ENCODE measurements around the gene B3GALT6. TPM values are rescaled to one million over a fixed set of nuclear protein-coding genes. Genes with fewer than 3 reads are reported as not detected.
"Not testable (repeated sequence)": the region's sequence is repeated elsewhere in the genome, so short reads cannot be mapped to it uniquely, and the experiment has no call there.

The B3GALT6 gene
- total RNA-seq, 5 donors from 2014 or later (not counting 1 experiment from before 2014, with no cell fraction given), result 10.0 to 30.4 (median 25.1) TPM

GRCh38 chr1:1187938-1188337 is 44.1 kb upstream of the B3GALT6 start:
- CTCF ChIA-PET, result no interaction called here
- Histone ChIP-seq H3K4me1 (ENCODE audit: control insufficient read depth in 1 of 2, extremely low read depth in 1 of 2, insufficient read depth in 2 of 2, low read length in 2 of 2) (peaks cover 2 to 3% of the 10 kb centered on the region in 2 experiments), H3K4me3 (ENCODE audit: control insufficient read depth in 1 of 2, extremely low read depth in 1 of 2, low read length in 1 of 2) (no peak overlapping the region), H3K27ac (ENCODE audit: low read length) (no peak overlapping the region), H3K9me3 (no peaks in the 10 kb centered on the region), H3K36me3 (ENCODE audit: control insufficient read depth in 2 of 2, extremely low read depth in 1 of 2, insufficient read depth in 1 of 2, low read length in 1 of 2) (no peaks in the 10 kb centered on the region), H3K27me3 (replicated peaks in 1 of 2; ENCODE audit: control insufficient read depth in 2 of 2, extremely low read depth in 1 of 2, insufficient read depth in 2 of 2, low read length in 1 of 2) (peaks cover 0 to 7% of the 10 kb centered on the region in 2 experiments)
- Mint-ChIP-seq H3K27ac (no peak overlapping the region), H3K4me1 (peaks cover 0 to 2% (median 0%) of the 10 kb centered on the region in 3 donors), H3K36me3 (no peaks in the 10 kb centered on the region), H3K27me3 (peaks cover 2 to 3% of the 10 kb centered on the region in 2 donors), H3K9me3 (peaks cover 0 to 6% (median 0%) of the 10 kb centered on the region in 3 donors), H3K4me3 (no peak overlapping the region)
- DNase-seq (no peak), ATAC-seq (replicated peaks in 1 of 4) (no peak)
- POLR2A ChIA-PET, result no interaction called here

DNA sequence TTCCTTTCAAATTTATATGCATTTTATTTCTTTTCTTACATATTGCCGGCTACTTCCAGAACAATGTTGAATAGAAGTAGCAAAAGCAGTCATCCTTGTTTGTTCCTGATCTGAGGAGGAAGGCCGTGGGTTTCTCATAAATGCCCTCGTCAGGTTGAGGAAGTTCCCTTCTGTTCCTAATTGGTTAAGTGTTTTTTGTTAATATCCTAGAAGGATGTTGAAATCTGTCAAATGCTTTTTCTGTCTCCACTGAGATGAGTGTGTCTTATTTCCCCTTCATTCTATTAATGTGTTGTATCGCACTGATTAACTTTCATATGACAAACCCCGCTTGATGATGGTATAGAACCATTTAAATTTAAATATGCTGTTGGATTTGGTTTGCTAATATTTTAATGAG is 42.9 kb upstream of the B3GALT6 start:
- Mint-ChIP-seq H3K36me3 (no peaks in the 10 kb centered on the region), H3K9me3 (peaks cover 0 to 6% (median 0%) of the 10 kb centered on the region in 3 donors), H3K27ac (no peak overlapping the region), H3K4me3 (no peak overlapping the region), H3K27me3 (no peaks in the 10 kb centered on the region), H3K4me1 (no peaks in the 10 kb centered on the region)
- ChIA-PET POLR2A (no interaction called here), CTCF (no interaction called here)
- H3K4me1 ChIP-seq (ENCODE audit: control insufficient read depth in 1 of 2, extremely low read depth in 1 of 2, insufficient read depth in 2 of 2, low read length in 2 of 2), result no peaks in the 10 kb centered on the region
- no peaks in the 10 kb centered on the region for H3K27me3 ChIP-seq (replicated peaks in 1 of 2; ENCODE audit: control insufficient read depth in 2 of 2, extremely low read depth in 1 of 2, insufficient read depth in 2 of 2, low read length in 1 of 2)
- no peak overlapping the region for H3K27ac ChIP-seq (ENCODE audit: low read length)
- no peak for DNase-seq
- no peak overlapping the region for H3K4me3 ChIP-seq (ENCODE audit: control insufficient read depth in 1 of 2, extremely low read depth in 1 of 2, low read length in 1 of 2)
- H3K9me3 ChIP-seq, result no peaks in the 10 kb centered on the region
- no CpG with 5 or more reads among the region's 5 CpGs for WGBS (ENCODE audit: insufficient coverage)
- H3K36me3 ChIP-seq (ENCODE audit: control insufficient read depth in 2 of 2, extremely low read depth in 1 of 2, insufficient read depth in 1 of 2, low read length in 1 of 2), result no peaks in the 10 kb centered on the region
- ATAC-seq (replicated peaks in 1 of 4), result no peak

- CTCF ChIA-PET, result no interaction called here
Measured at GRCh38 chr1:1191734-1192133, 40.3 kb upstream of the B3GALT6 start.

DNA sequence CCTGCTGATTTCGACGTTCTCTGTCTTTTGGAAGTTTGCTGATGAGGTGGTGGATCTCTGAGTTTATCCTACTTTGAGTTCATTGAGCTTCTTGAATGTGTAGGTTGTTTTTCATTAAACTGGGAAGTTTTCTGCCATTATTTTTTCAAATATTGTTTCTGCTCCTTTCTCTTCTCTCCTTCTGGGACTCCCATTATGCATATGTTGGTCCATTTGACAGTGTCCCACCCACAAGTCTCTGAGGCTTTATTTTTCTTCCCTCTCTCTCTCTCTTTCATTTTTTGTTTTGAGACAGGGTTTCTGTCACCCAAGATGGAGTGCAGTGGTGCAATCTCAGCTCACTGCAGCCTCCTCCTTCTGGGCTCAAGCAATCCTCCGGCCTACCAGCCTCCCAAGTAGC is 37.3 kb upstream of the B3GALT6 start:
- H3K27ac ChIP-seq (ENCODE audit: low read length), result no peak overlapping the region
- ATAC-seq (replicated peaks in 1 of 4), result no peak
- peaks cover 0 to 1% of the 10 kb centered on the region in 2 experiments for H3K4me1 ChIP-seq (ENCODE audit: control insufficient read depth in 1 of 2, extremely low read depth in 1 of 2, insufficient read depth in 2 of 2, low read length in 2 of 2)
- H3K4me1 Mint-ChIP-seq, result peaks cover 0 to 3% (median 0%) of the 10 kb centered on the region in 3 donors
- DNase-seq, result no peak
- POLR2A ChIA-PET, result no interaction called here
- H3K36me3 Mint-ChIP-seq, result no peaks in the 10 kb centered on the region
- H3K36me3 ChIP-seq (ENCODE audit: control insufficient read depth in 2 of 2, extremely low read depth in 1 of 2, insufficient read depth in 1 of 2, low read length in 1 of 2), result no peaks in the 10 kb centered on the region
- CTCF ChIA-PET, result no interaction called here
- no peak overlapping the region for H3K27ac Mint-ChIP-seq
- H3K27me3 ChIP-seq (replicated peaks in 1 of 2; ENCODE audit: control insufficient read depth in 2 of 2, extremely low read depth in 1 of 2, insufficient read depth in 2 of 2, low read length in 1 of 2), result no peaks in the 10 kb centered on the region
- H3K4me3 ChIP-seq (ENCODE audit: control insufficient read depth in 1 of 2, extremely low read depth in 1 of 2, low read length in 1 of 2), result no peak overlapping the region
- WGBS (ENCODE audit: insufficient coverage), result 100% methylated on average over 2 of the region's 3 CpGs
- no peaks in the 10 kb centered on the region for H3K9me3 ChIP-seq
- peaks cover 5 to 15% (median 9%) of the 10 kb centered on the region in 3 donors for H3K9me3 Mint-ChIP-seq
- H3K4me3 Mint-ChIP-seq, result no peak overlapping the region
- H3K27me3 Mint-ChIP-seq, result no peaks in the 10 kb centered on the region

More at GRCh38 chr1:1191734-1192133, 40.3 kb upstream of the B3GALT6 start:
- peaks cover 5 to 15% (median 9%) of the 10 kb centered on the region in 3 donors for H3K9me3 Mint-ChIP-seq
- Histone ChIP-seq H3K27me3 (replicated peaks in 1 of 2; ENCODE audit: control insufficient read depth in 2 of 2, extremely low read depth in 1 of 2, insufficient read depth in 2 of 2, low read length in 1 of 2) (no peaks in the 10 kb centered on the region), H3K9me3 (no peaks in the 10 kb centered on the region), H3K4me1 (ENCODE audit: control insufficient read depth in 1 of 2, extremely low read depth in 1 of 2, insufficient read depth in 2 of 2, low read length in 2 of 2) (no peaks in the 10 kb centered on the region), H3K36me3 (ENCODE audit: control insufficient read depth in 2 of 2, extremely low read depth in 1 of 2, insufficient read depth in 1 of 2, low read length in 1 of 2) (no peaks in the 10 kb centered on the region), H3K4me3 (ENCODE audit: control insufficient read depth in 1 of 2, extremely low read depth in 1 of 2, low read length in 1 of 2) (no peak overlapping the region), H3K27ac (ENCODE audit: low read length) (no peak overlapping the region)
- ATAC-seq (replicated peaks in 1 of 4) (no peak), DNase-seq (no peak)
- H3K27ac Mint-ChIP-seq, result no peak overlapping the region
- POLR2A ChIA-PET, result no interaction called here
- WGBS (ENCODE audit: insufficient coverage), result 96% methylated on average over 3 of the region's 11 CpGs
- H3K4me1 Mint-ChIP-seq, result no peaks in the 10 kb centered on the region
- no peaks in the 10 kb centered on the region for H3K27me3 Mint-ChIP-seq
- H3K4me3 Mint-ChIP-seq, result no peak overlapping the region
- no peaks in the 10 kb centered on the region for H3K36me3 Mint-ChIP-seq

DNA sequence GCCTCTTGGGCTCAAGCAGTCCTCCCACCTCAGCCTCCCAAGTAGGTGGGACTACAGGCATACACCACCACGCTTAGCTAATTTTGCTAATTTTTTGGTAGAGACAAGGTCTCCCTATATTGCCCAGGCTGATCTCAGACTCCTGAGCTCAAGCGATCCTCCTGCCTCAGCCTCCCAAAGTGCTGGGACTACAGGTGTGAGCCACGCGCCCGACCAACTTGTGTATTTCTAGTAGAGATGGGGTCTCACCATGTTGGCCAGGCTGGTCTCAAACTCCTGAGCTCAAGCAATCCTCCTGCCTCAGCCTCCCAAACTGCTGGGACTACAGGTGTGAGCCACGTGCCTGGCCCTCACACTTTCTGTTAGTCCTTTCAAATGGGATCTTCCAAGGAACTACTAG is 36.3 kb upstream of the B3GALT6 start:
- WGBS (ENCODE audit: insufficient coverage), result 84% methylated on average over 5 of the region's 6 CpGs
- DNase-seq; H3K36me3 Mint-ChIP-seq; H3K9me3 ChIP-seq; H3K4me1 ChIP-seq (ENCODE audit: control insufficient read depth in 1 of 2, extremely low read depth in 1 of 2, insufficient read depth in 2 of 2, low read length in 2 of 2); H3K27ac Mint-ChIP-seq; H3K4me1 Mint-ChIP-seq; H3K4me3 ChIP-seq (ENCODE audit: control insufficient read depth in 1 of 2, extremely low read depth in 1 of 2, low read length in 1 of 2); POLR2A ChIA-PET; CTCF ChIA-PET; ATAC-seq (replicated peaks in 1 of 4); H3K27me3 Mint-ChIP-seq; H3K27ac ChIP-seq (ENCODE audit: low read length); H3K36me3 ChIP-seq (ENCODE audit: control insufficient read depth in 2 of 2, extremely low read depth in 1 of 2, insufficient read depth in 1 of 2, low read length in 1 of 2); H3K4me3 Mint-ChIP-seq; H3K27me3 ChIP-seq (replicated peaks in 1 of 2; ENCODE audit: control insufficient read depth in 2 of 2, extremely low read depth in 1 of 2, insufficient read depth in 2 of 2, low read length in 1 of 2): not testable (repeated sequence)
- peaks cover 5 to 15% (median 9%) of the 10 kb centered on the region in 3 donors for H3K9me3 Mint-ChIP-seq

DNA sequence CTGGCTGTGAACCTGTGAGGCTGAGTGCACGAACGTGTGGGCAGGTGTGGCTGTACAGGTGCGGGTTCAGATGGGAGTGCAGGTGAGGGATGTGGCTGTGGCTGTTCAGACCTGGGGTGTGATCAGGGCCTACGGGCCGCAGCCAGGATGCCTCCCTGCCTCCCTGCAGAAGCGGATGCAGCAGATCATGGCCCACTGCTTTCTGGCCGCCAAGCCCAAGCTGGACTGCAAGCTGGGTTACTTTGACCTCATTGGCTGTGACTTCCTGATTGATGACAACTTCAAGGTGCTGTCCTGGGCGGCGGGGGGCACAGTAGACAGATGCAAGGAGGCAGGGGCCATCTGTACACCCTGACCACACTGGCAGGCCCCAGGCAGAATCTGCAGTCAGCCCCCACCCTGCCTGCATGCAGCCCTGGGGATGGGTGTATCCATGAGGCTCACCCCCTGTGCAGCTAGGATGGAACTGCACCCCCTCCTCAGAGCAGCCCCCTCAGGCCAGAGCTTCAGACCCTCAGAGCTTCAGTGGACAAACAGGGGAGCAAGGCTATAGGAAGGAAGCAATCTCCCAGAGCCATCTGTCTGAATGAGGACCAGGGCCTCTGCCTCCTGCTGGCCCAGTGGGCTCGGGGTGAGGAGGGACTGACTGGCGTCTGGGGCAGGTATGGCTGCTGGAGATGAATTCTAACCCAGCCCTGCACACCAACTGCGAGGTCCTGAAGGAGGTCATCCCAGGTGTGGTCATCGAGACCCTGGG is 35.4 kb upstream of the B3GALT6 start:
- H3K36me3 ChIP-seq (ENCODE audit: control insufficient read depth in 2 of 2, extremely low read depth in 1 of 2, insufficient read depth in 1 of 2, low read length in 1 of 2), result no peaks in the 10 kb centered on the region
- Mint-ChIP-seq H3K4me1 (peaks cover 0 to 8% (median 0%) of the 10 kb centered on the region in 3 donors), H3K27me3 (no peaks in the 10 kb centered on the region), H3K36me3 (no peaks in the 10 kb centered on the region), H3K27ac (no peak overlapping the region), H3K4me3 (no peak overlapping the region), H3K9me3 (peaks cover 5 to 15% (median 9%) of the 10 kb centered on the region in 3 donors)
- DNase-seq (peak in 3 of 35 experiments; percentile 0 to 11 (median 2)), ATAC-seq (replicated peaks in 1 of 4) (no peak)
- ChIA-PET CTCF (no interaction called here), POLR2A (no interaction called here)
- H3K9me3 ChIP-seq, result no peaks in the 10 kb centered on the region
- H3K4me1 ChIP-seq (ENCODE audit: control insufficient read depth in 1 of 2, extremely low read depth in 1 of 2, insufficient read depth in 2 of 2, low read length in 2 of 2), result peaks cover 0 to 12% of the 10 kb centered on the region in 2 experiments
- H3K27me3 ChIP-seq (replicated peaks in 1 of 2; ENCODE audit: control insufficient read depth in 2 of 2, extremely low read depth in 1 of 2, insufficient read depth in 2 of 2, low read length in 1 of 2), result no peaks in the 10 kb centered on the region
- WGBS (ENCODE audit: insufficient coverage), result 87% methylated on average over 11 of the region's 13 CpGs
- H3K4me3 ChIP-seq (ENCODE audit: control insufficient read depth in 1 of 2, extremely low read depth in 1 of 2, low read length in 1 of 2), result no peak overlapping the region
- H3K27ac ChIP-seq (ENCODE audit: low read length), result no peak overlapping the region

Measured in T-cell (primary cell).